HL-60 (cell line): ENCODE data around the gene NCBP3.

Experiments
- GABPA ChIP-seq: IDR thresholded peaks from 2 replicates; pipeline ENCODE4 v1.6.1; 2012; ENCODE audit warnings: low read depth
- POLR2AphosphoS5 ChIP-seq: IDR thresholded peaks from 2 replicates; pipeline ENCODE4 v1.6.1; 2012; ENCODE audit warnings: low read depth
- REST ChIP-seq: IDR thresholded peaks from 2 replicates; pipeline ENCODE4 v1.6.1; 2012; ENCODE audit warnings: low read depth; ENCODE audit not compliant: insufficient replicate concordance
- SPI1 ChIP-seq: IDR thresholded peaks from 2 replicates; pipeline ENCODE4 v1.6.1; 2012; ENCODE audit warnings: low read depth, mild to moderate bottlenecking, borderline replicate concordance
- TF ChIP-seq, protein P1 (sequence below): IDR thresholded peaks from one replicate; pipeline ENCODE4 v1.5.1; 2011; ENCODE audit warnings: low read length, control low read depth, inconsistent platforms; ENCODE audit not compliant: insufficient read depth

- TF ChIP-seq GABPA (no peak), POLR2AphosphoS5 (no peak), SPI1 (no peak), REST (no peak)
- TF ChIP-seq, protein P1, sequence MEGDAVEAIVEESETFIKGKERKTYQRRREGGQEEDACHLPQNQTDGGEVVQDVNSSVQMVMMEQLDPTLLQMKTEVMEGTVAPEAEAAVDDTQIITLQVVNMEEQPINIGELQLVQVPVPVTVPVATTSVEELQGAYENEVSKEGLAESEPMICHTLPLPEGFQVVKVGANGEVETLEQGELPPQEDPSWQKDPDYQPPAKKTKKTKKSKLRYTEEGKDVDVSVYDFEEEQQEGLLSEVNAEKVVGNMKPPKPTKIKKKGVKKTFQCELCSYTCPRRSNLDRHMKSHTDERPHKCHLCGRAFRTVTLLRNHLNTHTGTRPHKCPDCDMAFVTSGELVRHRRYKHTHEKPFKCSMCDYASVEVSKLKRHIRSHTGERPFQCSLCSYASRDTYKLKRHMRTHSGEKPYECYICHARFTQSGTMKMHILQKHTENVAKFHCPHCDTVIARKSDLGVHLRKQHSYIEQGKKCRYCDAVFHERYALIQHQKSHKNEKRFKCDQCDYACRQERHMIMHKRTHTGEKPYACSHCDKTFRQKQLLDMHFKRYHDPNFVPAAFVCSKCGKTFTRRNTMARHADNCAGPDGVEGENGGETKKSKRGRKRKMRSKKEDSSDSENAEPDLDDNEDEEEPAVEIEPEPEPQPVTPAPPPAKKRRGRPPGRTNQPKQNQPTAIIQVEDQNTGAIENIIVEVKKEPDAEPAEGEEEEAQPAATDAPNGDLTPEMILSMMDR: no peak
These were observed 74.9 kb downstream of the NCBP3 start for GRCh38 chr17:3771140-3771539.
